GM12873 (cell line): ENCODE data around the gene RPRML.

Experiments
- CTCF ChIP-seq: IDR thresholded peaks from 2 replicates; pipeline ENCODE4 v1.5.1; 2012; ENCODE audit warnings: low read depth, mild to moderate bottlenecking, moderate library complexity, low read length, control low read depth; ENCODE audit not compliant: insufficient read depth; ENCODE audit errors: missing control alignments

The RPRML gene

GRCh38 chr17:46935658-46936266 lies 43.3 kb downstream of the RPRML start:
- no peak for TF ChIP-seq CTCF

- no peak for TF ChIP-seq CTCF
Observed at GRCh38 chr17:46931596-46931995, 47.5 kb downstream of the RPRML start.

- no peak for TF ChIP-seq CTCF
Observed at GRCh38 chr17:46930051-46930450, 49.0 kb downstream of the RPRML start.

- no peak for TF ChIP-seq CTCF
Observed at GRCh38 chr17:46929413-46929812, 49.6 kb downstream of the RPRML start.

- no peak for TF ChIP-seq CTCF
Observed at GRCh38 chr17:46928467-46929261, 50.4 kb downstream of the RPRML start.
